ENCODE data around the gene SAC3D1. TPM values are rescaled to one million over a fixed set of nuclear protein-coding genes. Genes with fewer than 3 reads are reported as not detected.

SAC3D1 gene
- total RNA-seq, 1 donor from 2014 or later: 15.5 TPM

GRCh38 chr11:65008873-65009272 is 32.1 kb upstream of the SAC3D1 start:
- H3K27me3 ChIP-seq (ENCODE audit: control insufficient read depth, insufficient read depth, low read length): no peaks in the 10 kb centered on the region
- no peak for TF ChIP-seq CTCF (IDR thresholded peaks at IDR 0.05; ENCODE audit: insufficient read depth, low read length, severe bottlenecking)
- no peaks in the 10 kb centered on the region for H3K36me3 ChIP-seq (ENCODE audit: control insufficient read depth, insufficient read depth, low read length)
- FAIRE-seq (no peak), DNase-seq (ENCODE audit: low read depth) (no peak)
- no peak overlapping the region for H3K4me3 ChIP-seq (ENCODE audit: low read depth, low read length)

DNA sequence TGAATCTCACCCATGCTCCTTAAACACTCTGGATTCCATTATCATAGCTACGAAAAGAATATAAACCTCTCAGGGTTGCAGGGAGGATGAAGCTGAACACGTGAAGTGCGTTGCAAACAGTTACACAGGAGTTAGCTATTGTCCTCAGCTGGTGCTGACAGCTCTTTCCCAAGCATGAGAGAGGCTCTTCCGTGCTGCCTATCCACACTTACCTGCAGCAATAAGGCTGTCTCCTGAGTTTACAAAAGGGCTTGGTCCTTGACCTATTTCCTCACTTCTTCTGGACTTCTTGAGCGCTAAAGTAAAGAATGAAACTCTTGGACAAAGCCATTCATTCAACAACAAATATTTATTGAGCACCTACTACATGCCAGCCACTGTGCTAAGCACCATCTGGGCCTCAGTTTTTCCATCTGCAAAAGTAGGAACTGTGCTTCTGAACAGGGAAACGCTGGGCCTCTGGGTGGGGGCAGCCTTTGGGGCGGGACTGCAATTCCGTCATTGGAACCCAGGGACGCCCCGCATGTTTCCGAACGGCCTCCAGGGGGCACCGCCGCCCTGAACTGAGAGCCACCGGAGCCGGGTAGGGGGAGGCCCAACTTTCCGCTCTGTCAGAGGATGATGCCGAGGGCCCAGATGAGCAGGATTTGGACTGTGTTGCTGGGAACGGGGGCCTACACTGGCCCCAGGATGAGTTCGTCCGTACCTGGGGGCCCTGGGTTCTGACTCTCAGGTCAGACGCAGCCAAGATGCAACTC is 27.7 kb upstream of the SAC3D1 start:
- peak; percentile 82 for TF ChIP-seq CTCF (IDR thresholded peaks at IDR 0.05; ENCODE audit: insufficient read depth, low read length, severe bottlenecking)
- FAIRE-seq: no peak
- H3K27me3 ChIP-seq (ENCODE audit: control insufficient read depth, insufficient read depth, low read length): no peaks in the 10 kb centered on the region
- no peaks in the 10 kb centered on the region for H3K36me3 ChIP-seq (ENCODE audit: control insufficient read depth, insufficient read depth, low read length)
- H3K4me3 ChIP-seq (ENCODE audit: low read depth, low read length): peak overlapping the region; percentile 57
- peak; percentile 70 for DNase-seq (ENCODE audit: low read depth)

- no peaks in the 10 kb centered on the region for H3K27me3 ChIP-seq (ENCODE audit: control insufficient read depth, insufficient read depth, low read length)
- DNase-seq (ENCODE audit: low read depth) (peak; percentile 66), FAIRE-seq (no peak)
- TF ChIP-seq CTCF (IDR thresholded peaks at IDR 0.05; ENCODE audit: insufficient read depth, low read length, severe bottlenecking): peak; percentile 80
- H3K36me3 ChIP-seq (ENCODE audit: control insufficient read depth, insufficient read depth, low read length): no peaks in the 10 kb centered on the region
- peak within 1 kb of the TSS; percentile 57 for H3K4me3 ChIP-seq (ENCODE audit: low read depth, low read length)
Observed at GRCh38 chr11:65013888-65014725, 26.9 kb upstream of the SAC3D1 start, which contains the start of gene ARL2. TSS of gene ARL2 (plus strand) at chr11:65014160. CDS start at chr11:65014208, 48 bp downstream.

DNA sequence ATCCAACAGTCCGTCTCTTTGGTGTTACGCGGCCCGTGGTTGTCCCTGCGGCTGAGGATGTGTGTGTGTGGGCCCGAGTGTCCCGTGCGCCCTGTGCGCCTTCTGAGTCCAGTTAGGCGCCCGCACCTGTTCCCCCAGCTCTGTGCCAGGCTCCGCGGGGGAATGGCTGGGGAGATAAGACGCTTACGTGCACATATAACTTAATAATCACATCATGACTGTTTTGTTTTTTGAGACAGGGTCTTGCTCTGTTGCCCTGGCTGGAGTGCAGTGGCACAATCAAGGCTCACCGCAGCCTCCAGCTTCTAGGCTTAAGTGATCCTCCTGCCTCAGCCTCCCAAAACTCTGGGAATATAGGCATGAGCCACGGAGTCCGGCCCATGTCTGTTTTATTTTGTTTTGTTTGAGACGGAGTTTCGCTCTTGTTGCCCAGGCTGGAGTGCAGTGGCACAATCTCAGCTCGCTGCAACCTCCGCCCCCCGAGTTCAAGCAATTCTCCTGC is 26.2 kb upstream of the SAC3D1 start:
- FAIRE-seq: no peak
- Histone ChIP-seq H3K27me3 (ENCODE audit: control insufficient read depth, insufficient read depth, low read length) (no peaks in the 10 kb centered on the region), H3K36me3 (ENCODE audit: control insufficient read depth, insufficient read depth, low read length) (no peaks in the 10 kb centered on the region), H3K4me3 (ENCODE audit: low read depth, low read length) (peak overlapping the region; percentile 57)
- TF ChIP-seq CTCF (IDR thresholded peaks at IDR 0.05; ENCODE audit: insufficient read depth, low read length, severe bottlenecking): no peak
- no peak for DNase-seq (ENCODE audit: low read depth)

GRCh38 chr11:65016705-65017104 is 24.3 kb upstream of the SAC3D1 start:
- DNase-seq (ENCODE audit: low read depth): no peak
- Histone ChIP-seq H3K4me3 (ENCODE audit: low read depth, low read length) (no peak overlapping the region), H3K27me3 (ENCODE audit: control insufficient read depth, insufficient read depth, low read length) (no peaks in the 10 kb centered on the region), H3K36me3 (ENCODE audit: control insufficient read depth, insufficient read depth, low read length) (peaks cover 1% of the 10 kb centered on the region)
- TF ChIP-seq CTCF (IDR thresholded peaks at IDR 0.05; ENCODE audit: insufficient read depth, low read length, severe bottlenecking): no peak
- no peak for FAIRE-seq
